GM18498 (cell line): ENCODE results near the gene PLP2.
"Not testable (repeated sequence)": the region's sequence is repeated elsewhere in the genome, so short reads cannot be mapped to it uniquely, and the experiment has no call there.

ENCODE experiments used
- ATAC-seq: cut with Tn5 transposase; IDR thresholded peaks from one replicate; pipeline ENCODE4 v1.9.1; 2021; ENCODE audit warnings: mild to moderate bottlenecking, moderate library complexity; ENCODE audit not compliant: unreplicated experiment

PLP2 gene

GRCh38 chrX:49171752-49172279 lies at the start of gene PLP2:
PLP2 (plus strand) TSS chrX:49171898; CDS start chrX:49172001, 103 bp downstream.
- ATAC-seq: peak; percentile 35

DNA sequence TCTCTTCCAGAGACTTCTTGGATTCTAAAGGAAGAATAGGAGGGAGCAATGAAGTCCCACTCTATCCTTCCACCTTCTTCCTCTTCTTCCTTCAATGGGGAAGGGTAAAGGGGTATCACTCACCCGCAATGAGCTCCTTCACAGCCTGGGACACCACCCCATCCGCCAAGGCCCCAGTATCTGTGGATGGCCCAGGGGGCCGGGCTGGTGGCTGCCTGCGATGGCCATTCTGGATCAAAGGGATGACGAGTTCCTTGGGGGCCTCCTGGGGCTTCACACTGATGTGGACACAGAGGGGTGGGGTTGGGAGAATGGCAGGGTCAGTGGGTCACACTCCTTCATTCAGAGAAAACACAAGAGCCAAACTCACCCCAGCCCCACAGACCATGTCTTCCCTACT lies 49.2 kb upstream of the PLP2 start:
- no peak for ATAC-seq

- ATAC-seq: not testable (repeated sequence)
These were observed 43.9 kb upstream of the PLP2 start for GRCh38 chrX:49127742-49128258.

GRCh38 chrX:49129427-49129826 lies 42.3 kb upstream of the PLP2 start:
- no peak for ATAC-seq

DNA sequence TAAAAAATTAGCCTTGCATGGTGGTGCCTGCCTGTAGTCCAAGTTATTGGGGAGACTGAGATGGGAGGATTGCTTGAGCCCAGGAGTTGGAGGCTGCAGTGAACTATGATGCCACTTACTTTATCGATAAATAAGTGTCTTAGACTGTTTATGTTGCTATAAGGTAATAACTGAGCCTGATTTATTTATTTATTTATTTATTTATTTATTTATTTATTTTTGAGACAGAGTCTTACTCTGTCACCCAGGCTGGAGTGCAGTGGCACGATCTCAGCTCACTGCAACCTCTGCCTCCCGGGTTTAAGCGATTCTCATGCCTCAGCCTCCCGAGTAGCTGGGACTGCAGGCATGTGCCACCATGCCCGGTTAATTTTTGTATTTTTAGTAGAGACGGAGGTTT lies 39.4 kb upstream of the PLP2 start:
- ATAC-seq: not testable (repeated sequence)

DNA sequence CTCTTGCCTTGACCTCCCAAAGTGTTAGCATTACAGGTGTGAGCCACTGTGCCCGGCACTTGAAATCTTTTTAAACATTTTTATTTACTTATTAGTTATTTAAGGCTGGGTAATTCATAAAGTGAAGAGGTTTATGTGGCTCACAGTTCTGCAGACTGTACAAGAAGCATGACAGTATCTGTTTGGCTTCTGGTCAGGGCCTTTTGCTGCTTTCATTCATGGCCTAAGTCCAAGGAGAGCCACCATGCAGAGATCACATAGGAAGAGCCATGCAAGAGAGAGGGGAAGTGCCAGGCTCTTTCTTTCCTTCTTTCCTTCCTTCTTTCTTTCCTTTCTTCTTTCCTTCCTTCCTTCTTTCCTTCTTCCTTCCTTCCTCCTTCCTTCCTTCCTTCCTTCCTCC lies 37.9 kb upstream of the PLP2 start:
- ATAC-seq: no peak

DNA sequence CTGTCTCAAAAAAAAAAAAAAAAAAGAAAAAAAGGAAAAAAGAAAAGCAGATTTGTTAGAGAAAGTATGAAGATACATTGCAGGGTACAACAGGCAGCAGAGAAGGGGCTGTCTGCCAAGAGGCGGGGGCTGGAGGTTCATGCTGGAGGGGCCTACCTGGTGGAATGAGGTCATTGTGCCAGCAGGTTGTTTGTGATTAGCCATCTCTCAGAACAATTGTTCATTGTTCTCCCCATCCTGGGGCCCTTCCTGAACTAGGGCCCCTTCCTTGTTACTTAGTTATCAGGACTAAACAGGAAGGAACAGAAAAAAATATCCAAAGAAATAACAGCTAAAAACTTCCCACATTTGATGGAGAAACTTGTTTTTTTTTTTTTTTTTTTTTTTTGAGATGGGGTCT lies 34.2 kb upstream of the PLP2 start:
- ATAC-seq: no peak

- no peak for ATAC-seq
These were observed 32.0 kb upstream of the PLP2 start for GRCh38 chrX:49139713-49140112.

DNA sequence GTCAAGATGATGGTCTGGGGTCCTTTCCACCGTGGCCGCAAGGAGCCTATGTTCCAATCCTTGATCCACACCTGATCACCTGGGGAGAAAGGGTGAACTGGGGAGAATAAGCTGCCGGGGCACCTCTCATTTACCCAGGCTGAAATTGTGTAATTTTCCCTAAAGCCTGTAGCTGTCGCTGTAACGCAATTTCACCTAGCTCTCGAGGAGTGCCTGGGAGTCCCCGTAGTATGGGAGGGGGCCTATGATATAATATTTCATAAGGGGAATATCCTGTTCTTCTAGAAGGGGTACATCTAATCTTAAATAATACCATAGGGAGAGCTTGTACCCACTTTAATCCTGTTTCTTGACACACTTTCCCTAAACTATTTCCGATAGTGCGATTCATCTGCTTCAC lies 29.4 kb upstream of the PLP2 start:
- not testable (repeated sequence) for ATAC-seq

DNA sequence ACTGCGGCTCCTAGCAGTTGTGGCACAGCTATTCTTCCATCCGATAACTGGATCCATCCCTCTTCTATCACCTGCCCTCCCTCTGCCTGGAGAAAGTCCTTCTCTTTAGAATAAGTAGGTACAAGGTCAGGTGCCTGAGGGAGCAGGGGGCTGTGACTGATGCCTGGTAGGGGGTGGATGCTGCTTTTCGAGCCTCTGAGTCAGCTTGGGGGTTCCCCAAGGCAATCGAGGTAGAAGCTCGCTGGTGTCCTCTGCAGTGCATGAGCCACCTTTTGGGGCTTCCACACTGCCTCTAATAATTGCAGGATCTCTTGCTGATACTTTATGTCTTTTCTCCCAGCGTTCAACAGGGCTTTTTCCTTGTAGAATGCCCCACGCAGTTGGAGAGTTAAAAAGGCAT lies 28.5 kb upstream of the PLP2 start:
- not testable (repeated sequence) for ATAC-seq

DNA sequence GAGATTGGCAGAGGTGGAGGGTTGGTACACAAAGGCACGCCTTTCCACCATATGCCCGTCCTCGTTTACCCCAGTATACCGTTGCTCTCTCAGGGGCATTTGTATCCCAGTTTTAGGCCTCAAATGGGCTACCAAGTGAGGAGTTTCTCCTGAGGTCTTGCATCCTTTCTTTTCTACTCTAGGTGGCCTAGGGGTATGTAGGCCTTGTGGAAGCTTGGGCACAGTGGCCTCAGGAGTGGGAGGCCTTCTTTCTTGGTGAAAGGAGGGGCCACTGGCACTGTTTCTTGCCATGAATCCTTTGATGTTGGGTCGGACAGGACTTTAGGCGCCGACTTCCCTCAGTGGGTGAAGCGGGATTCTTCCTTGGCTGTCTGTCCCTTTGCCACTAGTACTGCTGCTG lies 24.4 kb upstream of the PLP2 start:
- ATAC-seq: no peak

DNA sequence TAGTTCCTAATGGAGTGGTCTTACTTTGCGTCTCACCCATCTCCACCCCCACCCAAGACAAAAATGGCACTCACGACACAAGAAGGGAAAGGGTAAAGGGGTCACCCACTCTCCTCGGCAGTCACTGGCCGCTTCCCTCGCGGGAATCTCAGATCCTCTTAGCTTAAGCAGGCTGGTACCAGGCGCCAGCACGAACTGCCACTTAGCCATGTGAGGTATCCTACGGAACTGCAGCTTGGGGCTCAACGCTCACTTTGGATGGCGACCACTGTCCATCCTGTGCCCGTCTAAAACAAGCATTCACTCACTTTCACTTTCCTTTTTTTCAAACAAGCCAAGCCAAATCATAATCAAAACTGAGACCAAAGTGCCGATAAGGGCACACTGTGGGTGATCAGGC lies 23.8 kb upstream of the PLP2 start:
- ATAC-seq: no peak

DNA sequence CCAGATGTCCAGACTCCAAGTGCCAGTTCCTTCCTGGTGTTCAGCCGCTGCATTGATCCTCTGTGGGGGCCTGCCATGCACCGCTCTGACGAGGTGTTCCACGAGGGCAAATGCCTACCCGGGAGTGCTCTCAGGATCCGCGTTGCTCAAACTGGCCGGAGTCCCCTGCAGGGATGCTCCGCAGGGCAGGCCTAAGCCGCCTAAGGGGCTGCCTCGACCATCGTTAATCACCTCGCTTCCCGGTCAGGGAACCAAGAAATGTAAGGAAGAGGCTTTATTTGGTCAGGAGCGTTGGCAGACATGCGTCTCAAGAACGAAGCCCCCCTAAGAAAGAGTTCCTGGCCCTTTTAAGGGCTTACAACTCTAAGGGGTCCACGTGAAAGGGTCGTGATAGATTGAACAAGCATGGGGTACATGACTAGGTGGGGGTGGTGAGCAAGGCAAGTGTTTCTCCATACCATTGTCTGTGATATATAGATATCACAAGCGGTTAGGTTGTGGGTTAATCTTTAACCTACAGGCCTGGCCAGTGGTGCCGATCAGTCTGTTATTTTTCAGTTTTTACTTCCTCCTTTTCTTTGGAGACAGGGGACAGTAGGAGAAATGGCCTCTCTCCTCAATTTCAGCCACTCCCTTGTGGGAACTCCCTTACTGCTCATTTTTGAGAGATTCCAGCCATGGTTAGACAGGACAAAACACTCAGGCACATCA lies 23.2 kb upstream of the PLP2 start:
- not testable (repeated sequence) for ATAC-seq

DNA sequence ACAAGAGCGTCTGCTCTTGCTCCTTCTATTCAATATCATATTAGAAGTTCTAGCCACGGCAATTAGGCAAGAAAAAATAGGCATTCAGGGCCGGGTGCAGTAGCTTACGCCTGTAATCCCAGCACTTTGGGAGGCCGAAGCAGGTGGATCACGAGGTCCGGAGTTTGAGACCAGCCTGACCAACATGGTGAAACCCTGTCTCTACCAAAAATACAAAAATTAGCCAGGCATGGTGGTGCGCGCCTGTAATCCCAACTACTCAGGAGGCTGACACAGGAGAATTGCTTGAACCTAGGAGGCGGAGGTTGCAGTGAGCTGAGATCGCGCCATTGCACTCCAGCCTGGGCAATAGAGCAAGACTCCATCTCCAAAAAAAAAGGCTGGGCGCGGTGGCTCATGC lies 22.4 kb upstream of the PLP2 start:
- ATAC-seq: not testable (repeated sequence)

DNA sequence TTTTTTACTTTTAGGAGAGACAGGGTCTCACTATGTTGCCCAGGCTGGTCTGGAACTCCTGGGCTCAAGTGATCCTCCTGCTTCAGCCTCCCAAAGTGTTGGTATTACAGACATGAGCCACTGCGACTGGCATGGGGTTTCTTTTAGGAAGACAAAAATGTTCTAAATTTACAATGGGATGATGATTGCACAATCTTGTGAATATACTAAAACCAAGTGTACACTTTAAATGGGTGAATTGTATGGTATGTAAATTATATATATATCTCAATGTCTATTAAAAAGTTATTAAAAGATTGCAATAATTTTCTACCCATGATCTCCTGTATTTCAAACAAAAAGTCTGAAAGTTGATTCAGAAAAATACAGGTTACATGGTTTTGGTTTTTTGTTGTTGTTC lies 18.2 kb upstream of the PLP2 start:
- ATAC-seq: no peak

DNA sequence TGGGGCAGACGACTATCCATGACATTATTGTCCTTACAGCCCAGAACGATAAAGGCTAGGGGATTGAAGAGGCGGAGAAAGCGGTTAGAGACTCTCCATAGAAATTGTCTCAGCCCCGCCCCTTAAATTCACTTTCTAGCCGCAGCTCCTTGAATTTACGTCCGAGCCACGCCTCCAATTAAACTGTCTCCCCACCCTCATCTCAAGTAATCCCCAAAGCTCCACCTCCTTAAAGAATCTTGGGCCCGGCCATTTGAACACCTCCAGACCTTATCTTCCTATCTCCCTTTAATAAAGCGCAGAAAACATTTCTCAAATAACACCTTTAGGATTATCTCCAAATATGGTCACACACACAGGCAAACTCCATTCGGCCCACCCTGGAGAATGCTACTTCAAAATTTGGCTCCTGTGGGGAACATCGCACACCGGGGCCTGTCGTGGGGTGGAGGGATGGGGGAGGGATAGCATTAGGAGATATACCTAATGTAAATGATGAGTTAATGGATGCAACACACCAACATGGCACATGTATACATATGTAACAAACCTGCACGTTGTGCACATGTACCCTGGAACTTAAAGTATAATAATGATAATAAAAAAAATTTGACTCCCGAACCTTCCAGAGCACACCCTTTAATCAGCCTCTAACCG lies 16.3 kb upstream of the PLP2 start:
- peak; percentile 26 for ATAC-seq

DNA sequence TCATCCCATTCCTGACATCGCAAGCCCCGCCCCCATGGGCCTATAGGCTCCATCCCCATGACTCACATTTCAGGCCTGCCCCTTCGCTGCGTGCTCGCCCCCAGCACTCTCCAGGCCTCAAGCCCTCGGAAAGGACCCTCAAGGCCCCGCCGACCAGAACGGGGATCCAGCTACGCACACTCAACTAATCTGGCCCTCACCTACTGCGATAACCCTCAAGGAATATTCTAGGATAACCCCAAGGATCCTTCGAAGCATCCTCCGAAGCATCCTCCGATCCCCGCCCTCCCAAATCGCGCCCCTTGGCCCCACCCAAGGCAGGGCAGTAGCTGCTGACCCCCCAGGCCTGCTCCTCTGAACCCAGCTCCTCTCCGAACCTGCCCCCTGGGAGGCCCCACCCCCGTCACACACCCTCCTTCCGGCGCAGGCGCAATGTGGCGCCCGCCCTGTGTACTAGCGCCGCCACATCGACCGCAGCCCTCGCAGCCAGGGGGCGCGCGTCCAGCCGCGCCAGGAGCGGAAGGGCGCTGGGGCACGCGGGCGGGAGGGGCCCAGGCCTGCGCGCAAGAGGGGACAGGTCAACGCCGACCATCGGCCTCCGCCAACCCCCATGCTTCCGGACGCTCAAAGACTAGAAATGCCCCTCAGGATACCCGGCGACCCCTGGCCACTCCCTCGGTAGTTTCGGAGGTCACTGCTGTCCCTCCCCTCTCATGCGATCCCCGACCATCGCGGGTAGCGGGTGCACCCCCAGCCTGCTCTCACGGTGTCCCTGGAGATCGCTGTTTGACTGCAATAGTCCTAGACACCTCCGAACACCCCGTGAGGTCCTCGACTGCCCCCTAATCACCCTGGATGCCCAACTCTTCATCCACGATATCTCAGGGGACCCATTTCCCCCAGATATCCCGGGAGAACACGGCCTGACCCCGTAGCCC lies 15.5 kb upstream of the PLP2 start:
- peak; percentile 93 for ATAC-seq

- ATAC-seq: no peak
These were observed 14.5 kb upstream of the PLP2 start for GRCh38 chrX:49157194-49157593.

DNA sequence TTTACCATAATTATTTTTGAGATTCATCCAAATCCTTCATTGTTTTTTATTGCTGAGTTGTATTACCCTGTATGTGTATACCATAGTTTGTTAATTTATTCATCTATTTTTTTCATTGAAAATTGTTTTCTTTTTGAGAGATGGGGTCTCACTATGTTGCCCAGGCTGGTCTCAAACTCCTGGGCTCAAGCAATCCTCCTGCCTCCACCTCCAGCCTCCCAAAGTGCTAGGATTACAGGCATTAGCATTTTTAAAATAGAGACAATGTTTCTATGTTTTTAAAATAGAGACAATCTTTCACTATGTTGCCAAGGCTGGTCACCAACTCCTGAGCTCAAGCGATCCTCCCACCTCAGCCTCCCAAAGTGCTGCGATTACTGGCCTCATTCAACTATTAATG lies 10.8 kb upstream of the PLP2 start:
- ATAC-seq: no peak

- no peak for ATAC-seq
These were observed 10.1 kb upstream of the PLP2 start for GRCh38 chrX:49161632-49162031.

GRCh38 chrX:49162620-49163019 lies 9.1 kb upstream of the PLP2 start, which contains the start of gene MAGIX:
MAGIX (plus strand) TSS chrX:49162758; CDS start chrX:49162890, 132 bp downstream.
- ATAC-seq: no peak
